Activated CD8-positive, alpha-beta T cell treated with anti-CD3 and anti-CD28 coated beads for 36 hours (primary cell): ENCODE measurements around the gene MRPL53. TPM values are rescaled to one million over a fixed set of nuclear protein-coding genes. Genes with fewer than 3 reads are reported as not detected.
A peak's percentile ranks its signal among the peaks of the same experiment; 100 is the strongest.

Experiments used
- ATAC-seq: fragments of 200-7000 bp; cut with Tn5 transposase; one replicate; pipeline ENCODE4 v1.10.0; 2021; ENCODE audit warnings: mild to moderate bottlenecking, moderate library complexity
- CTCF ChIA-PET: fragments of 350-600 bp; sonication (Branson Sonifier 250); formaldehyde crosslinking; loops from one replicate; lab custom pipeline; 2021; ENCODE audit warnings: antibody characterized with exemption; lab: Charles Lee
- POLR2A ChIA-PET: fragments of 350-600 bp; sonication (Branson Sonifier 250); formaldehyde crosslinking; loops from one replicate; lab custom pipeline; 2021; ENCODE audit warnings: antibody characterized with exemption; lab: Charles Lee
- DNase-seq: peaks from one replicate; pipeline ENCODE4 v3.0.0-alpha.2; 2020
- H3K27ac Mint-ChIP-seq: one replicate; pipeline ENCODE4 v1.8.0; 2021; ENCODE audit warnings: mild to moderate bottlenecking, mixed read lengths
- H3K27me3 Mint-ChIP-seq: one replicate; pipeline ENCODE4 v1.8.0; 2021; ENCODE audit warnings: mixed read lengths
- H3K36me3 Mint-ChIP-seq: one replicate; pipeline ENCODE4 v1.8.0; 2021; ENCODE audit warnings: low read depth, mixed read lengths
- H3K4me1 Mint-ChIP-seq: one replicate; pipeline ENCODE4 v1.8.0; 2021; ENCODE audit warnings: low read depth, mixed read lengths
- H3K4me3 Mint-ChIP-seq: one replicate; pipeline ENCODE4 v1.8.0; 2021; ENCODE audit warnings: mild to moderate bottlenecking, moderate library complexity, mixed read lengths
- H3K9me3 Mint-ChIP-seq: one replicate; pipeline ENCODE4 v1.8.0; 2021; ENCODE audit warnings: mixed read lengths
- CTCF ChIP-seq: fragments of 200-600 bp; IDR thresholded peaks from one replicate; pipeline ENCODE4 v1.8.0; 2022; ENCODE audit warnings: antibody characterized with exemption, mild to moderate bottlenecking
- intact Hi-C: fragments of 100-400 bp; cut with micrococcal nuclease; formaldehyde crosslinking; loops from one replicate; pipeline ENCODE4 v1.10.0; 2022
- total RNA-seq, 2 experiments: library from RNA; stranded (reverse); gene quantifications; one replicate each; pipeline ENCODE4 v1.2.3, GENCODE V29; 2021

MRPL53 gene
- total RNA-seq, 2 experiments from 2014 or later, result 111 to 113 TPM

GRCh38 chr2:74441690-74442482, 30.6 kb downstream of the MRPL53 start, which contains the start of gene RTKN:
Gene RTKN (minus strand): TSS chr2:74441937. CDS start chr2:74441816, 121 bp downstream.
- no peak for TF ChIP-seq CTCF
- Mint-ChIP-seq H3K9me3 (no peaks in the 10 kb centered on the region), H3K36me3 (no peaks in the 10 kb centered on the region), H3K27me3 (peaks cover 28% of the 10 kb centered on the region), H3K4me3 (peak within 1 kb of the TSS; percentile 47), H3K27ac (no peak within 1 kb of the TSS), H3K4me1 (peaks cover 9% of the 10 kb centered on the region)
- POLR2A ChIA-PET, result interaction anchor here (1.0 kb wide), 2 partner anchors 9 to 13 kb away, joined by 3 to 5 read pairs; partner anchors contain the start of gene INO80B
- ATAC-seq (peak; percentile 12), DNase-seq (peak; percentile 59)
- intact Hi-C loops, result no loop called here
- CTCF ChIA-PET, result interaction anchor here (0.8 to 1.1 kb wide), 2 partner anchors 10 to 146 kb away, joined by 3 to 4 read pairs; no protein-coding TSS in a partner anchor

GRCh38 chr2:74441170-74441689, 31.2 kb downstream of the MRPL53 start:
- CTCF ChIA-PET, result interaction anchor here (1.1 kb wide), 1 partner anchor 13 kb away, joined by 4 read pairs; no protein-coding TSS in a partner anchor
- Mint-ChIP-seq H3K27ac (no peak overlapping the region), H3K4me1 (peaks cover 9% of the 10 kb centered on the region), H3K27me3 (peaks cover 28% of the 10 kb centered on the region), H3K4me3 (peak overlapping the region; percentile 43), H3K36me3 (no peaks in the 10 kb centered on the region), H3K9me3 (no peaks in the 10 kb centered on the region)
- intact Hi-C loops, result no loop called here
- ATAC-seq (peak; percentile 64), DNase-seq (no peak)
- TF ChIP-seq CTCF, result no peak
- POLR2A ChIA-PET, result interaction anchor here (0.6 to 1.0 kb wide), 2 partner anchors 9 to 50 kb away, joined by 3 read pairs; no protein-coding TSS in a partner anchor

DNA sequence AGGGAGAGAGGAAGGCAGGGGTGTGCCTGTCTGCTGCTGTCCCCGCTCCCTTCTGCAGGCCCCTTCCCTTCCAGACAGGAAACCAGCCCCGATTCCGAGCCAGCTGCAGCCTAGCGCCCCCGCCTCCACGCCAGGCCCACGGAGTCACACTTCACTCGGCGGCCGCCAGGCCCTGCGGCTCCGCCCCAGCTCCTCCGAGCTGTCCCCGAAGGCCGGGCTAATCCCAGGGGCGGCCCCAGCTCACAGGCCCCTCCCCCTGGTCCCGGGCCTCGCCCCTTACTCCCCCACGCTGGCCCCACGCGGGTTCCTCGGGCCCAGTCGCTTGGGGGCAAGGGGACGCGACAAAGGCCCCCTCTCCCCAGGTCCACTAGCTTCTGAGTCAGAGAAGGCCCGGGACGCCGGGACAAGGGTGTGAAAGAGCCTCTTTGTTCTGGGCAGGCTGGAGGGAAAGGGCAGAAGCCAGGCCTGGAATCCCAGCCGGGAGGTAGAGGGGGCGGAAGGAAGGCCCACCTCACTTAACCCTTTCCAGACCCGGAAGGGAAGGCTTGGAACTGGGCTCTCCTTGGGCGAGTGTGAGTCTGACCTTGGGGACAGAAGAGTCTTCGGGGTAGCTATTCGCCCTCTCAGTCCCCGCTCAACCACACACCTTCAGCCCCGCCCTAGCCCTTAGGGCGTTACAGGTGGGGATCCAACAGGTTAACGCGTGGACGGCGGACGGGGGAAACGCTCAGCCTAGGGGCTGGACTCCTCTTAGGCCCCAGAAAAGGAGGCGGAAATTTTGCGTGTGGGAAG, 31.9 kb downstream of the MRPL53 start:
- Mint-ChIP-seq H3K36me3 (no peaks in the 10 kb centered on the region), H3K27me3 (peaks cover 28% of the 10 kb centered on the region), H3K9me3 (no peaks in the 10 kb centered on the region), H3K4me1 (peaks cover 9% of the 10 kb centered on the region), H3K4me3 (peak overlapping the region; percentile 43), H3K27ac (no peak overlapping the region)
- no peak for TF ChIP-seq CTCF
- intact Hi-C loops, result no loop called here
- DNase-seq (peak; percentile 70), ATAC-seq (peak; percentile 92)
- CTCF ChIA-PET, result interaction anchor here (1.0 to 1.4 kb wide), 3 partner anchors 9 to 20 kb away, joined by 3 to 6 read pairs (median 4); partner anchors contain the start of genes C2orf81 and WDR54
- POLR2A ChIA-PET, result interaction anchor here (0.6 to 2.1 kb wide), 8 partner anchors 8 to 49 kb away, joined by 3 to 8 read pairs (median 3); partner anchors contain the start of genes C2orf81, INO80B, MRPL53 and WDR54

GRCh38 chr2:74439803-74440377, 32.6 kb downstream of the MRPL53 start:
- no peaks in the 10 kb centered on the region for H3K36me3 Mint-ChIP-seq

More at GRCh38 chr2:74439803-74440377, 32.6 kb downstream of the MRPL53 start:
- POLR2A ChIA-PET, result interaction anchor here (0.9 to 2.1 kb wide), 7 partner anchors 9 to 48 kb away, joined by 3 to 8 read pairs (median 3); partner anchors contain the start of genes C2orf81, INO80B, MRPL53 and WDR54
- ATAC-seq (no peak), DNase-seq (no peak)
- Mint-ChIP-seq H3K27me3 (peaks cover 27% of the 10 kb centered on the region), H3K9me3 (no peaks in the 10 kb centered on the region), H3K4me1 (peaks cover 9% of the 10 kb centered on the region), H3K27ac (no peak overlapping the region), H3K4me3 (peak overlapping the region; percentile 29)
- TF ChIP-seq CTCF, result no peak
- CTCF ChIA-PET, result interaction anchor here (1.0 to 1.4 kb wide), 3 partner anchors 9 to 19 kb away, joined by 3 to 6 read pairs (median 4); partner anchors contain the start of genes C2orf81 and WDR54
- intact Hi-C loops, result no loop called here
